ENCODE measurements around the gene EMID1. TPM values are rescaled to one million over a fixed set of nuclear protein-coding genes. Genes with fewer than 3 reads are reported as not detected.
A peak's percentile ranks its signal among the peaks of the same experiment; 100 is the strongest.

EMID1 gene
- total RNA-seq, 1 experiment from 2014 or later: 5.4 TPM

DNA sequence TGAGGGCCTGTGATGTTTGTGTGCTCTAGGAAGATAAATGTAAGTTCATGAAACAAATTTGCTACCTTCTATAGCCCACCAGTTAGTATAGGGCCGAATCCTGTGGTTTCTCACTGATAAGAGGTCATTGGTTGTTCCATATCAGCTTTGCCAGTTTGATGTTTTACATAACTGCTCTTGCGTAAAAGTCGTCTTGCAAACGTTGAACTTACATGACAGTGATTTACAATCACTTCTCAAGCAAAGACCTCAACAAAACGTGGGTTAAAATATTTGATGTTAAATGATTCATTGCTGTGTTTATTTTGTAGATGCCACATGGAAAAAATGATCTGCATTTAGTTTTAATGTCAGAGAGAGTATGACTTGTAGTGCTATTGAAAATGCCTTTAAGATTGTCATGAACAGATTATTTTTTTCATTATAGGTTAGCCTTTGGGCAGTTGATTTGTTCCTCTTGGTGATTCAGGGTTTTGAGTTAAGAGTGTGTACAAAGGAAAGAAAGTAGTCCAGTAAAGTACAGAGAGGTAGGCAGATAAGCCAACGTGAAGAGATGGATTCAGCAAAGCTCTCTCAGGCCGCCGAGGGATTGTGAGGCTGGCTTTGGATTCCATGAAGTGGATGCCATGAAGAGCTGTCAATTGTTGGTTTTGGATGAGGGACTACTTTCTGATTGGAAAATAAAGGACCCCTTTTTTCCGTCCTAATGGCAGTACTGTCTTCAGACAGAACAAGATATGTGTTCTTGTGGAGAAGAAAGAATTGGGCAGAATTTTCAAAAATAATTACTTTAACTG is 65.0 kb downstream of the EMID1 start:
- no peak for DNase-seq

More for the DNA sequence above, 65.0 kb downstream of the EMID1 start:
- Histone ChIP-seq H3K27me3 (ENCODE audit: insufficient read depth, low read length) (no peaks in the 10 kb centered on the region), H4K20me1 (ENCODE audit: control insufficient read depth, insufficient read depth, insufficient read length) (no peaks in the 10 kb centered on the region), H3K18ac (ENCODE audit: insufficient read length, low read depth, low read length) (no peak overlapping the region), H3K27ac (ENCODE audit: insufficient read length, low read depth, low read length) (no peak overlapping the region), H3K79me1 (ENCODE audit: insufficient read depth, low read depth, low read length, poor library complexity, severe bottlenecking) (no peaks in the 10 kb centered on the region), H2BK12ac (ENCODE audit: insufficient read length, low read depth, low read length) (no peak overlapping the region), H3K79me2 (ENCODE audit: insufficient read depth, low read length) (peaks cover 58% of the 10 kb centered on the region), H2BK5ac (ENCODE audit: insufficient read length, low read length) (no peak overlapping the region), H3K23me2 (ENCODE audit: insufficient read length, low read depth, low read length, poor library complexity, severe bottlenecking) (peaks cover 23% of the 10 kb centered on the region), H4K5ac (ENCODE audit: insufficient read length, low read depth, low read length) (no peak overlapping the region), H2AK5ac (ENCODE audit: insufficient read length, low read length) (no peak overlapping the region), H3K23ac (ENCODE audit: insufficient read length, low read depth, low read length) (no peak overlapping the region), H4K8ac (replicated peaks; ENCODE audit: insufficient read length, low read depth, low read length) (no peak overlapping the region), H2BK15ac (ENCODE audit: low read depth, low read length) (no peak overlapping the region), H3K9me3 (ENCODE audit: control insufficient read depth, low read depth, low read length) (no peaks in the 10 kb centered on the region), H3T11ph (ENCODE audit: low read length) (no peak overlapping the region), H3K56ac (ENCODE audit: insufficient read length, low read depth, low read length) (no peak overlapping the region), H3K14ac (ENCODE audit: insufficient read depth, low read length) (no peak overlapping the region), H2AFZ (ENCODE audit: low read length) (no peak overlapping the region), H3K4ac (ENCODE audit: low read depth, low read length) (no peak overlapping the region), H2BK20ac (ENCODE audit: low read depth, low read length, poor library complexity, severe bottlenecking) (no peak overlapping the region), H3K4me1 (ENCODE audit: insufficient read depth, low read length) (peaks cover 8% of the 10 kb centered on the region), H3K4me2 (ENCODE audit: insufficient read depth, insufficient read length, low read length) (peak overlapping the region; percentile 92), H4K91ac (ENCODE audit: insufficient read length, low read depth, low read length) (no peak overlapping the region), H3K9ac (ENCODE audit: extremely low read depth, insufficient read length, low read length) (peak overlapping the region; percentile 99), H2BK120ac (ENCODE audit: low read depth, low read length, poor library complexity, severe bottlenecking) (no peak overlapping the region)
- H3K4me1 Mint-ChIP-seq: peaks cover 44 to 51% of the 10 kb centered on the region in 2 experiments
- no CpG with 5 or more reads among the region's 9 CpGs for WGBS (ENCODE audit: extremely low coverage, insufficient read length, low lambda C conversion rate)
- TF ChIP-seq, protein P1, sequence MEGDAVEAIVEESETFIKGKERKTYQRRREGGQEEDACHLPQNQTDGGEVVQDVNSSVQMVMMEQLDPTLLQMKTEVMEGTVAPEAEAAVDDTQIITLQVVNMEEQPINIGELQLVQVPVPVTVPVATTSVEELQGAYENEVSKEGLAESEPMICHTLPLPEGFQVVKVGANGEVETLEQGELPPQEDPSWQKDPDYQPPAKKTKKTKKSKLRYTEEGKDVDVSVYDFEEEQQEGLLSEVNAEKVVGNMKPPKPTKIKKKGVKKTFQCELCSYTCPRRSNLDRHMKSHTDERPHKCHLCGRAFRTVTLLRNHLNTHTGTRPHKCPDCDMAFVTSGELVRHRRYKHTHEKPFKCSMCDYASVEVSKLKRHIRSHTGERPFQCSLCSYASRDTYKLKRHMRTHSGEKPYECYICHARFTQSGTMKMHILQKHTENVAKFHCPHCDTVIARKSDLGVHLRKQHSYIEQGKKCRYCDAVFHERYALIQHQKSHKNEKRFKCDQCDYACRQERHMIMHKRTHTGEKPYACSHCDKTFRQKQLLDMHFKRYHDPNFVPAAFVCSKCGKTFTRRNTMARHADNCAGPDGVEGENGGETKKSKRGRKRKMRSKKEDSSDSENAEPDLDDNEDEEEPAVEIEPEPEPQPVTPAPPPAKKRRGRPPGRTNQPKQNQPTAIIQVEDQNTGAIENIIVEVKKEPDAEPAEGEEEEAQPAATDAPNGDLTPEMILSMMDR (conservative IDR thresholded peaks at IDR 0.05): no peak
- peaks cover 66 to 82% (median 80%) of the 10 kb centered on the region in 3 experiments for H3K36me3 Mint-ChIP-seq (ENCODE audit: insufficient read depth in 1 of 3, low read depth in 3 of 3)
- H3K27ac Mint-ChIP-seq: peak overlapping the region in 2 of 3 experiments; percentile 12 to 70; a peak in 4 of 7 replicates
- H3K4me3 Mint-ChIP-seq: peak overlapping the region; percentile 92 to 93
- H3K27me3 Mint-ChIP-seq (ENCODE audit: low read depth): no peaks in the 10 kb centered on the region
- H3K9me3 Mint-ChIP-seq: peaks cover 0 to 4% of the 10 kb centered on the region in 2 experiments; a peak in 2 of 5 replicates

All from H9 (cell line).